ENCODE data around the gene DMBX1. TPM values are rescaled to one million over a fixed set of nuclear protein-coding genes. Genes with fewer than 3 reads are reported as not detected.

Gene DMBX1
- polyA plus RNA-seq, 6 donors from 2014 or later: not detected

DNA sequence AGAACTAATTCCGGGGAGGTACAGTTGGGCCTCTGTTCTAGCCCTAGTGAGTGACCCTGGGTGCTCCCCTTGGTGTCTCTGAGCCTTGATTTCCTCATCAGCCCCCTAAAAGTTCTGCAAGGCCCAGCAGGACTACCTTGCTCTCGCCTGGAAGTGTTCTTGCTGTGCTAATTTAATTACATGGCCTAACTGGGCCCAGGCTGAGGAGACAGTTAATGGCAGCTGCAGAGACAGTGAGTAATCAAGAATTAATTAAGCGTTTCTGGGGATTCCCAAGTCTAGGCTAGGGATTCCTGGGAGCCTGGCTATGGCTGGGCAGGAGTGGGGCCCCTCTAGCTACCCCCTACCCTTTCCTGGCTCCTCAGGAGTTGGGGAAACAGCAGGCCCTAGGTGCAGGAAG, 24.7 kb upstream of the DMBX1 start:
- H3K4me3 Mint-ChIP-seq: peak overlapping the region in 1 of 8 donors; percentile 68
- peaks cover 49 to 93% (median 89%) of the 10 kb centered on the region in 3 donors for H3K27me3 Mint-ChIP-seq
- no peak overlapping the region for H3K27ac Mint-ChIP-seq
- peaks cover 8 to 14% (median 9%) of the 10 kb centered on the region in 3 donors for H3K4me1 Mint-ChIP-seq
- ATAC-seq (ENCODE audit: low read depth in 2 of 2): no peak
- DNase-seq: no peak
- H3K9me3 Mint-ChIP-seq: no peaks in the 10 kb centered on the region
- H3K36me3 Mint-ChIP-seq: no peaks in the 10 kb centered on the region

DNA sequence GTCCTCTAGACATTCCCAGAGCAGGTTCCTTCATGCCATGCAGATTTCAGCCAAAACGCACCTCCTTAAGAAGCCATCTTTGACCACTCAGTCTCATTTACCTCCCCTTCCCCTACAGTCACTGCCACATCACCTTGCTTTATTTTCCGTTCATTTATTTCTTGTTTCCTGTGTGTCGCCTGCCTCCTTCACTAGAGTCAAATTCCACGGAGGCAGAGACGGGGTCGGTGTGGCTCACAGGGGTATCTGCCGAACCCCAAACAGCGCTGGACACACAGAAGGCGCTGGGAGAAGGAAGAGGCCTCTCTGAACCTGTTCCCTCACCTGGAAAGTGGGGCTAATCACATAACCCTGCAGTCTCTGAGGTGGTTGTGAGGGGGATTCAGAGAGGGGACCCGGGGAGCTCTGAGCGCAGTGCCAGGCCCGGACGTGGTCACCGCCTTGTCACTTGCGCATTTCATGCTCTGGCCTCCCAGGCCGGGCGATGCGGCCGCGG, 23.6 kb upstream of the DMBX1 start:
- no peaks in the 10 kb centered on the region for H3K9me3 Mint-ChIP-seq
- H3K4me1 Mint-ChIP-seq: peaks cover 8 to 14% (median 9%) of the 10 kb centered on the region in 3 donors
- H3K36me3 Mint-ChIP-seq: no peaks in the 10 kb centered on the region
- DNase-seq (no peak), ATAC-seq (ENCODE audit: low read depth in 2 of 2) (no peak)
- peaks cover 47 to 93% (median 89%) of the 10 kb centered on the region in 3 donors for H3K27me3 Mint-ChIP-seq
- H3K27ac Mint-ChIP-seq: peak overlapping the region in 1 of 6 donors; percentile 51
- peak overlapping the region; percentile 59 to 88 (median 73) for H3K4me3 Mint-ChIP-seq

DNA sequence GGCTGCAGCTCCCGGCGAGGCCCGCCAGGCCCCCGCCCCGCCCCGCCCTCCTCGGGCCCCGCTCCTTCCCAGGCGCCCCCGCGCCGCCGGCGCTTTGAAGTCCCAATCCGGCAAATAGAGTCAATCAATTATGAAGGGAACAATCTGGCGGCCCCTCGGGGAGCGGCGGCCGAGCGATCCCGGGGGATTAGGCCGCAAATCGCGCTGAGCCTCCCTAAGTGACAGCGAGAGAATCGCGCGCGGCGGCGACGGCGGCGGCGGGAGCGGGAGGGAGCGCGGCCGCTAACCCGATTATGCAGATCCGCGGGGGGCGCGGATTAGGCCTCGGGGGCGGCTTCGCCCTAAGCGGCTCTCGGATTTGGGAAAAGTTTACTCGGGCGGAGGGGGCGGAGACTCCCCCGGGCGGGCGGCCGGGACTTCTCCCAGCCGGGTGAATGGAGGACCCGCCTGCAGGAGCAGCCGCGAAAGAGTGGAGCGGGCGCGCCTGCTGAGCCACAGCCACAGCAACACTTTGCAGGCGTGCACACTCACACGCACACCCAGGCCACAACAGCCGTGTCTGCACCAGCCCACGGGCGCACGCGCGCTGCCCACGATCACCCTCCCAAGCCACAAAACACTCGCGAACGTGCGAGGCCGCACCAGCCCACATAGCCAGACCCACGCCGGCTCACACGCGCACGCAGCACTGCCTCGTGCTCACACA, 23.0 kb upstream of the DMBX1 start:
- Mint-ChIP-seq H3K27ac (peak overlapping the region in 1 of 6 donors; percentile 47), H3K4me3 (peak overlapping the region; percentile 68 to 88 (median 75)), H3K4me1 (peaks cover 8 to 14% (median 9%) of the 10 kb centered on the region in 3 donors), H3K36me3 (no peaks in the 10 kb centered on the region), H3K9me3 (no peaks in the 10 kb centered on the region), H3K27me3 (peaks cover 45 to 88% (median 83%) of the 10 kb centered on the region in 3 donors)
- ATAC-seq (ENCODE audit: low read depth in 2 of 2): peak in 1 of 2 donors; percentile 37
- no peak for DNase-seq

DNA sequence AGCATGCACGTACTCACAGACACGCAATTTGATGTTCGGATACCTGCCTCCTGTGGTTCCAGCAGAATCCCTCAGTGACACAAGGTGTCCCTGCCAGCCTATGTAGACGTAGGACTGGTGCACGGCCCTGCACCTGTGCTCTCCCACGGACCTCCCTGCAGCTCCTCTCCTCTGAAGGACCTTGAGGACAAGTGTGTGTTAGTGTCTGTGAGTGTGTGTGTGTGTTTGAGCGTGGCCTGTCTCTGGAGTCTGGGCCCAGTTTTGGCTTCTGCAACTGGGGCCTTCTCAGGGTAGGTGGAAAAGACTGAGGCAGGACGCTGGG, 22.5 kb upstream of the DMBX1 start:
- DNase-seq (no peak), ATAC-seq (ENCODE audit: low read depth in 2 of 2) (no peak)
- Mint-ChIP-seq H3K27me3 (peaks cover 49 to 83% (median 77%) of the 10 kb centered on the region in 3 donors), H3K36me3 (no peaks in the 10 kb centered on the region), H3K27ac (peak overlapping the region in 2 of 6 donors; percentile 47 to 77), H3K9me3 (no peaks in the 10 kb centered on the region), H3K4me1 (peaks cover 8 to 14% (median 9%) of the 10 kb centered on the region in 3 donors), H3K4me3 (peak overlapping the region; percentile 68 to 88 (median 75))

DNA sequence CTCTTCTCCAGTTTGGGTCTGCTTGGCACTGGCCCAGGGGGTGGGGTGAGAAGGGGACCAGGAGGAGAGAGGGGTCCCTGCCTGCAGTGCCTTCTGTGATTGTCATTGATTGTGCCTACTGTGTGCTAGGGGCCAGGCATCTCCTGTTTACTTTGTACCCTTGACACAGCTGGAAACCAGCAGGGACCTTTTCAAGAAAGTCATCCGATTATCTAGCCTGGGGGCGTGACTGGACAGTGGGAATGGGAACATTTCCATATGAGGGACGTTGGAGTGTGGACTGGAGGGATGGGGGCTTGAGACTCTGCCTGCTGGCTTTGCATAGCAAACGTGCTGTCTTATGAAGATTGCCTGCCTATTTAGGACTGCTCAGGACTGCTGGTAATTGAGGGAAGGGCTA, 19.8 kb upstream of the DMBX1 start:
- DNase-seq: no peak
- peaks cover 39 to 69% (median 65%) of the 10 kb centered on the region in 3 donors for H3K27me3 Mint-ChIP-seq
- ATAC-seq (ENCODE audit: low read depth in 2 of 2): no peak
- no peaks in the 10 kb centered on the region for H3K9me3 Mint-ChIP-seq
- H3K4me3 Mint-ChIP-seq: no peak overlapping the region
- peaks cover 8 to 25% (median 14%) of the 10 kb centered on the region in 3 donors for H3K4me1 Mint-ChIP-seq
- no peaks in the 10 kb centered on the region for H3K36me3 Mint-ChIP-seq
- H3K27ac Mint-ChIP-seq: no peak overlapping the region

DNA sequence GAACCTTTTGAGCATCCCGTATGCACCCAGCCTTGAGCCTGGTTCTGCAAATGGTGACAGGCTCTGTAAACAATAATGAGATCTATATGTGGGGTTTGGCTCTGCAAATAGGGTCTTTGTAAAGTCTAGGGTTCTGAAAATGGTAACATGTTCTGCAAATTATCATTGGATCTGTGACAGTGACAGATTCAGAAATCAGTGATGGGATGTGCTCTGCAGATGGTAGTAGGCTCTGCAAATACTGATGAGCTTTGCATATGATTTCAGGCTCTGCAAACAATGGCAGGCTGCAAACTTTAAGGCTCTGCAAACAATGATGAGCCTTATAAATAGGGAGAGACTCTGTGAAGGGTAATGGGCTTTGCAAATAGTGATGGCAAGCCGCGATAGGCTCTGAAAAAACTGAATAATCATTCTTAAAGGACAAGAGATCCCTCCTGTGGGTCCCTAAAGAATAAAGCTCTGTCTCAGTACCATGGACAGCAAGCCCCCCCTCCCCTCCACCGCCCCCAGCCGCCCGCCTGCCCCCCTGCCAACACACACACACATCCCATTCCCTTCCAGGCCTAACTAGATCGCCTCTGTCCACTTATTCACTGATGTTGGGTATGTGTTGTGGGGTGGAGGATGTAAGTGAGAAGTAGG, 17.7 kb upstream of the DMBX1 start:
- H3K9me3 Mint-ChIP-seq: no peaks in the 10 kb centered on the region
- peaks cover 28 to 61% (median 53%) of the 10 kb centered on the region in 3 donors for H3K27me3 Mint-ChIP-seq
- no peaks in the 10 kb centered on the region for H3K36me3 Mint-ChIP-seq
- DNase-seq (no peak), ATAC-seq (ENCODE audit: low read depth in 2 of 2) (no peak)
- H3K27ac Mint-ChIP-seq: peak overlapping the region in 1 of 6 donors; percentile 25
- H3K4me3 Mint-ChIP-seq: no peak overlapping the region
- peaks cover 5 to 37% (median 13%) of the 10 kb centered on the region in 3 donors for H3K4me1 Mint-ChIP-seq

DNA sequence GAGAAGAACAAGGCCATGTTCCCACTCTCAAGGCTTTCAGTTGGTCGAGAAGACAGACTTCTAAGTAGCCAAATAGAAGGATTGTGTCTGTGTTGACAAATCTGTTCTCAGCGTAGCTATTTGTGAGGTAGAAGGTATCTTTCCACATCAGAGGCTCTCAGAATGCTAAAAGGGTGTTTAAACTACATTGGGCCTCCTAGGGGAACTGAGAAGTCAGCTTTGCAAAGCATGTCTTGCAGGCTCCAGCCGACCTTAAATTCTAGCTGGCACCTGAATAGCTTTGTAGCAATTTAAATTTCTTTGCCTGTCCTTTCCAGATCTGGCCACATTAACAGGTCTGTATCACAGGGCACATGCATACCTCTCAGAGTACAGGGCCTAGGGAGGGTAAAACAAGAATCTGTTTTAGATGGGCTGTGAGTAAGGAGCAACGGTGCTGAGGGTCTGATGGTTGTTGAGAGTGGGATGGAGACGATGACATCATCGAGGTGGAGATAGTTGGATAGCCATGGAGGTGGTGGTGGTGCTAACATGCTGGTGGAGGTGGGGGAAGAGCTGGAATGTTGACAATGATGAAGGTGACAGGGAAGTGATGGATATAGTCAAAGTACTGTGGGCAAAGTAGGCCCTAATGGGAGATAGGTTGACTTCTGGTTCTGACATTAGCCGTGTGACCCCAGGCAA, 17.0 kb upstream of the DMBX1 start:
- peaks cover 0 to 42% (median 13%) of the 10 kb centered on the region in 3 donors for H3K4me1 Mint-ChIP-seq
- H3K4me3 Mint-ChIP-seq: no peak overlapping the region
- DNase-seq (no peak), ATAC-seq (ENCODE audit: low read depth in 2 of 2) (no peak)
- no peaks in the 10 kb centered on the region for H3K36me3 Mint-ChIP-seq
- H3K27me3 Mint-ChIP-seq: peaks cover 27 to 59% (median 46%) of the 10 kb centered on the region in 3 donors
- H3K9me3 Mint-ChIP-seq: no peaks in the 10 kb centered on the region
- peak overlapping the region in 1 of 6 donors; percentile 25 for H3K27ac Mint-ChIP-seq

DNA sequence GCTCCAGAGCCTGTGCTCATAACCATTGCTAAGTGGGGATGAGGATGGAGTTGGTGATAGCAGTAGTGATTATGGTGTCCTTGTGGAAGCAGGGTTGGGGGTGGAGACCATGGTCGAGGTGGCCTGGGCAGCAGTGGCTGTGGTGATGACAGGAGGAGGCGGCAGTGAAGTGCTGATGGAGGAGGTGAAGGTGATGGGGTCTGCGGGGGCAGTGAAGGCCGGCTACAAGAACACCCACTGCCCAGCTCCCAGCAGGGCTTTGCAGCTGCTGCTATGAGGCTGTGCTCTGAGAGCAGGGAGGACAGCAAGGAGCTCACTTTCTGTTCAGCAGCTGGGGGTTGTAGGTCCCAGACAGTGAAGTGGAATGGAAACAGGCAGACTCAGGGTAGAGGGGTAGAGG, 15.6 kb upstream of the DMBX1 start:
- DNase-seq (no peak), ATAC-seq (ENCODE audit: low read depth in 2 of 2) (no peak)
- H3K27me3 Mint-ChIP-seq: peaks cover 29 to 54% (median 41%) of the 10 kb centered on the region in 3 donors
- no peaks in the 10 kb centered on the region for H3K9me3 Mint-ChIP-seq
- peak overlapping the region in 1 of 8 donors; percentile 57 for H3K4me3 Mint-ChIP-seq
- peaks cover 0 to 42% (median 13%) of the 10 kb centered on the region in 3 donors for H3K4me1 Mint-ChIP-seq
- H3K36me3 Mint-ChIP-seq: no peaks in the 10 kb centered on the region
- H3K27ac Mint-ChIP-seq: peak overlapping the region in 1 of 6 donors; percentile 10

DNA sequence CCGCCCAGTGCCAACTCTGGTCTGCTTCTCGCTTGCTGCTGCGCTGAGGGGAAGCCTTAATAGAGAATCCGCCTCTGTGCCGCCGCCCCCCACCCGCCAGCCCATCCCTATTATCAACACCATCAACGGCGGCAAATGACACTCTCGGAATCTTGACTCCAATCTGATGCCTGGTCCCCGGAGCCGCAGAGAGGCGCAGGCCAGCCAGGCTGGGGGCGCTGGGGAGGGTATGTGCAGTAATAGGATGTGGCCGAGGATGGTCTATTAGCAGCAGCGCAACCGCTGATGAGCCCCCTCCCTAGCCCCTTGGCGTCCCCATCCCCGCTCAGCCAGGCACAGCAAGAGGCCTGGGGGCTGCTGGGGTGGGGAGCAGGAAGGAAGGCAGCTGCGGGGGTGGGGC, 15.1 kb upstream of the DMBX1 start:
- DNase-seq (no peak), ATAC-seq (ENCODE audit: low read depth in 2 of 2) (no peak)
- Mint-ChIP-seq H3K4me1 (peaks cover 0 to 42% (median 13%) of the 10 kb centered on the region in 3 donors), H3K27me3 (peaks cover 35 to 54% (median 43%) of the 10 kb centered on the region in 3 donors), H3K36me3 (no peaks in the 10 kb centered on the region), H3K9me3 (no peaks in the 10 kb centered on the region), H3K27ac (peak overlapping the region in 1 of 6 donors; percentile 26), H3K4me3 (no peak overlapping the region)

DNA sequence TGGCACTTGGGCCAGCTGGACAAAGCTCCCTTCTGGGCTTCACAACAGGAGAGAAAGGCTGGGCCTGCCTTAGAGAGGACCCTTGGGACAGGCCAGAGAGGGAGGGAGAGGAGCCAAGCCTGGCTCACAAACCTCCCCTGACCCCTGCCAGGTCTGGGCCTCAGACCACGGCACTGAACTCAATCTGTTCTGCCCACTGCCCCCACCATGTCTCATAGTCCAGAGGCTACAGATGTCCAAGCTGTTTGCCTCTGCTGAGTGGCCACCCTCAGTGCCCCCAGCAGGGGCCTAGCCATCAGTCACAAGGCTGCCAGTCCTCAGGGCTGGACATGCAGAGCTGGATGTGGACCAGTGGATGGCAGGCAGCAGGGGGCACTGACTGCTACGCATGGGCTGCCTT, 13.0 kb upstream of the DMBX1 start:
- Mint-ChIP-seq H3K27ac (peak overlapping the region in 1 of 6 donors; percentile 54), H3K36me3 (no peaks in the 10 kb centered on the region), H3K27me3 (peaks cover 34 to 49% (median 41%) of the 10 kb centered on the region in 3 donors), H3K4me1 (peaks cover 0 to 42% (median 13%) of the 10 kb centered on the region in 3 donors), H3K4me3 (no peak overlapping the region), H3K9me3 (no peaks in the 10 kb centered on the region)
- ATAC-seq (ENCODE audit: low read depth in 2 of 2) (no peak), DNase-seq (no peak)

DNA sequence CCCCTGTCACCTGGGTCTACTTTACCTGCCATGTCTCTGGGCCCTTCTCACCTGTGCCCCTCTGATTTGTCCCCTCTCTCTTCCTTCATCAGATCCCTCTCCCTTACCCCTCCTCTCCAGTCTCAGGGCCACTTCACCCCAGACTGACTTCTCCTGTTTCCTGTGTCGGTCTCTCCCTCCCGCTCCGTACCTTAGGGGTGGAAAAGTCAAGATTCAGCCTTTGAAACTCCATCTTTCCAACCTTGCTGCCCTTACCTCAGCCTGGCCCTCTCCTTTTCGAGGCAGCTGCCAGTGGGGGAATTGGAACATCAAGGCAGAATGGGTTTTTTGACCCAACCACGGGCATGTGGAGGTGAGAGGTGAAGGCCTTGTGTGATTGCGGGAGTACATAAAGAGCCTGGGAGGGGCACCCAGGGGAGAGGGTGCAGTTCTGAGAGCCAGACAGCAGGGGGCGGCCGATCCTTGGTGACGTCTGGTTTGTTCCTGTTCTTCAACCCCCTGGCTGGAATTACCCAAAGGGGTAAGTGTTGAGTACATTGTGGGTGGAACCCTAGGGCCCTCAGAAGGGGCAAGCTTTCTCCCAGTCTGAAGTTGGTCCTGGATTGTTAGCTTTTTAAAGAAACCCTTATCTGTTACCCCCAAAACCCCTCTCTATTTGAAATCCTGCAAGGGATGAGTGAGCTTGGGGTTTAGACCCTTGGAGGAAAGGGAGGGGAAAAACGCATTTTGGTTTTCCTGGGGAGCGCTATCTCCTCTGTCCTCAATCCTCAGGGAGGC, 12.3 kb upstream of the DMBX1 start:
- Mint-ChIP-seq H3K36me3 (no peaks in the 10 kb centered on the region), H3K4me1 (peaks cover 0 to 41% (median 13%) of the 10 kb centered on the region in 3 donors), H3K27ac (peak overlapping the region in 3 of 6 donors; percentile 52 to 81 (median 56)), H3K4me3 (peak overlapping the region in 1 of 8 donors; percentile 66), H3K27me3 (peaks cover 36 to 56% (median 48%) of the 10 kb centered on the region in 3 donors), H3K9me3 (no peaks in the 10 kb centered on the region)
- ATAC-seq (ENCODE audit: low read depth in 2 of 2) (peak; percentile 90 to 92), DNase-seq (peak; percentile 69)

DNA sequence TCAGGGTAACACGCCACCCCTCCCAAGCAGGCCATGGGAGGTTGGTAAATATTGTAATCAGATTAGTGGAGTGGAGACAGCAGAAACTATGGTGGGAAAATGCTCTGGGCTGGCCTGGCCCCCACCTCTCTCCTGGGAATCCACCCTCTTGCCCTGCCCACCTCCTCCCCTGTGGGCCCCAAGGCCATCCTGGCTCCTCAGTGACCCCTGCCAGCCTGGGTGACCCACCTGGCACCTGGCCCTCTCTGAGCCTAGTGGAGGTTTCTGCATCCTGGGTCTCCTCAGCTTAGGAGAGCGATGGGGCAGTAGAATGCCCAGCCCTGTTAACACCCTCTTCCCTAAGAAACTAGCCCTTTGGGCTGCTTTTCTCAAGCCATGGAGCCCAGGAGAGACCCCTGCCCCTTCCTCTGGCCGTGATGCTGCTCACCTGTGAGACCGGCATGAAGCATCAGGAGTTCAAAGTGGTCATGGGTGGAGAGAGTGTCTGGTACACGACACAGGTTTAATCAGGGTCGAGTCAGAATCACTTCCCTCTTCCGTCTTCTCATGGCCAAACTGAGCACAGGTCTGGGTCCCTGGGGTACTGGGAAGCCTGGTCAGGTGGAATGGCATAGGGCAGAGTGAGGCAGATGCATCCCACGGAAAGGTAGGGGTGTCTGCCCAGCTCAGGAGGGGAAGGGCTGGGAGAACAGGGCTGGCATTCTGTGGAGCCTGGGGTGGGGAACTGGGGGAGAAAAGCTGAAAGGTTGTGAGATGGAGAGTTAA, 10.7 kb upstream of the DMBX1 start:
- no peak for DNase-seq
- H3K4me3 Mint-ChIP-seq: no peak overlapping the region

More for the DNA sequence above, 10.7 kb upstream of the DMBX1 start:
- peak overlapping the region in 1 of 6 donors; percentile 89 for H3K27ac Mint-ChIP-seq
- no peaks in the 10 kb centered on the region for H3K36me3 Mint-ChIP-seq
- H3K9me3 Mint-ChIP-seq: no peaks in the 10 kb centered on the region
- peaks cover 41 to 68% (median 55%) of the 10 kb centered on the region in 3 donors for H3K27me3 Mint-ChIP-seq
- H3K4me1 Mint-ChIP-seq: peaks cover 0 to 31% (median 13%) of the 10 kb centered on the region in 3 donors
- no peak for ATAC-seq (ENCODE audit: low read depth in 2 of 2)
